Measurements from ENCODE around the gene ATXN2L. TPM values are rescaled to one million over a fixed set of nuclear protein-coding genes. Genes with fewer than 3 reads are reported as not detected.

The ATXN2L gene
- total RNA-seq, 2 donors from 2014 or later, result 79.9 to 84.3 TPM

DNA sequence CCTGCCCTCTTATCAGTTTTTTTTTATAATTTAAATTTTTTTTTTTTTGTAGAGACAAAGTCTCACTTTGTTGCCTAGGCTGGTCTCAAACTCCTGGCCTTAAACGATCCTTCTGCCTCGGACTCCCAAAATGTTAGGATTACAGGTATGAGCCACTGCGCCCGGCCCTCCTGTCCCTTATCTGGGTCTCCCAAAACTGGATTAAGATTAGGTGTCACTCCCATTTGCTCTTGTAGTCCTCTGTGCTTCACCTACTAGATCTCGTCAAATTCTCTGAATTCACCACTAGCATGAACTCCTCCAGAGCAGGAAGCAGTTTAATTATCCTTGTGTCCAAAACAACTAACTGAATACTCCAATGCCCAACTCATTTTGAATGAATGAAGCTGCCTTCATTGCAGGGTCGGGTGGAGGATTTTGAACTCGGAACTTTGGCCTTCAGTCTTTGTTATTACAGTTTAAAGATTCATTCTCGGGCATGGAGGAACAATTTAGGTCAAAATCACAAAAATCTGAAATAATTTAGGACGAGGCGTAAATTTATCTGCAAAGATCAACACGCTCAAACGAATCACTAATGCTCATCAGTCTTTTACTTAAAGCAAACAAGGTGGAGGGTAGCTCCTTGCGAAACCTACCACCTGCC lies 802 bp upstream of the ATXN2L start:
- H3K36me3 ChIP-seq, result peaks cover 13% of the 10 kb centered on the region
- peak overlapping the region; percentile 100 for H3K27ac ChIP-seq
- ATAC-seq (ENCODE audit: insufficient number of reproducible peaks, low FRiP score, low read depth) (no peak), DNase-seq (ENCODE audit: low spot score) (no peak)
- no peaks in the 10 kb centered on the region for H3K27me3 ChIP-seq (replicated peaks; ENCODE audit: insufficient read depth)
- no peak for TF ChIP-seq CTCF (IDR thresholded peaks at IDR 0.05)
- H3K9me3 ChIP-seq, result no peaks in the 10 kb centered on the region
- H3K4me3 ChIP-seq, result peak overlapping the region; percentile 99
- H3K4me1 ChIP-seq (ENCODE audit: control insufficient read depth in 1 of 2, low read depth in 2 of 2), result peaks cover 14 to 29% of the 10 kb centered on the region in 2 donors

DNA sequence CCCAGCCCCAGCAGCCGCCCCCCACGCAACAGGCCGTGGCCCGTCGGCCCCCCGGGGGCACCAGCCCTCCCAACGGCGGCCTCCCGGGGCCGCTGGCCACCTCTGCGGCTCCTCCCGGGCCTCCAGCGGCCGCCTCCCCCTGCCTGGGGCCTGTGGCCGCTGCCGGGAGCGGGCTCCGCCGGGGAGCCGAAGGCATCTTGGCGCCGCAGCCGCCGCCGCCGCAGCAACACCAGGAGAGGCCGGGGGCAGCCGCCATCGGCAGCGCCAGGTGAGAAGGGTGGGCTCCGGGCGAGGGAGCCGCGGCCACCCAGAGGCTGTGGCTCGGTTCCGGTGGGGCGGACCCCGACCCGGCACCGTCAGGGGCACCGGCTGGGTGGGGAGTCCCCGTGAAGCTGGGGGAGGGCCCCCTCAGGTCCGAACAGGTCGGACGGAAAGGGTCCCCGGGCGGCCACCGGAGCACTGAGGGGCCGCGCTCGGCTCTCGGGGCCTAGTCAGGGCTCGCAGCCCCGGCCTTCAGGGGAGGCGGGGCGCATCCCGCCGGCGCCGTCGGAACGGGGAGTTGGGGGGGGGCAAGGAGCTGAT lies 583 bp downstream of the ATXN2L start:
- H3K4me1 ChIP-seq (ENCODE audit: control insufficient read depth in 1 of 2, low read depth in 2 of 2), result peaks cover 14 to 29% of the 10 kb centered on the region in 2 donors
- no peak for ATAC-seq (ENCODE audit: insufficient number of reproducible peaks, low FRiP score, low read depth)

DNA sequence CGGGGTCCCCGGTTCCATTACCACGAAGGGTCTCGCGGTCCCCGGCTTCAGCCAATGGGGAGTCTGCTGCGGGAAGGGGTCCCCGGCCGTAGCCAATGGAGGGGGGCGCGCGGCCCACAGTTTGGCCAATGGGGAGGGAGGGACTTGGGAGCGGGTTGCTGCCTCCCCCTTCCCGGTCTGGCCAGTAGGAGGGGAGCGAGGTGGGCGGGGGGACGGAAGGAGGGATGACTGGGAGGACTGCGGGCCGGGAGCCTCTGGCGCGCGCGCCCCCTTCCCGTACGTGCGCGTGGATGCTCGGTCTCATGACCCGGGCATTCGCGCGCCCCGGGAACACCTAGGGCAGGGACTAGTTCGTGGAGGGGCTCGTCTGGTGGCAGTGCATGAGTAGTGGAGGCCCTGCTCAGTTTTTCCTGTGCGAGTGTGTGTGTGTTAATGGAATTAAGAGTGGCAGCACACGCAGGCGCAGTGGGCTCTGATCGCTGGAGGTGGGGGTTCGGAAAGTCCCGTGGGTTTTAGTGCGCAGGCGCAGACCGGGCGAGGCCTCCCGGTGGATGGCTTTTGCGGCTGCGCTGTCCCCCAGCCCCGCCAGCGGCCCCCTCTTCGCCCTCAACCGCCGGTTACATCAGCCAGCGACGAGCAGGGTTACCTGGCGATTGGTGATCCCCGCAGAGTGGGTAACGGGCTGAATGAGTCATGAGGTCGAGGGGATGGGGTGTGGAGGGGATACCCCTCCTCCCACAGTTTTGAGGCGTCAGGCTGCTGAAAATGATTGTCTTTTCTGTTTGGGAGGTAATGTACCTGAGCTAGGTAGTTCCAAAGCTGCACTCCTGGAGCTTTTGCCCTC lies 1.3 kb downstream of the ATXN2L start:
- Histone ChIP-seq H3K4me3 (peak overlapping the region; percentile 99), H3K27me3 (replicated peaks; ENCODE audit: insufficient read depth) (no peaks in the 10 kb centered on the region)

More for the DNA sequence above, 583 bp downstream of the ATXN2L start:
- TF ChIP-seq CTCF (IDR thresholded peaks at IDR 0.05), result no peak
- H3K9me3 ChIP-seq, result no peaks in the 10 kb centered on the region
- H3K27ac ChIP-seq, result peak overlapping the region; percentile 100
- DNase-seq (ENCODE audit: low spot score), result no peak
- H3K4me3 ChIP-seq, result peak overlapping the region; percentile 99
- H3K36me3 ChIP-seq, result peaks cover 20% of the 10 kb centered on the region
- H3K27me3 ChIP-seq (replicated peaks; ENCODE audit: insufficient read depth), result no peaks in the 10 kb centered on the region

DNA sequence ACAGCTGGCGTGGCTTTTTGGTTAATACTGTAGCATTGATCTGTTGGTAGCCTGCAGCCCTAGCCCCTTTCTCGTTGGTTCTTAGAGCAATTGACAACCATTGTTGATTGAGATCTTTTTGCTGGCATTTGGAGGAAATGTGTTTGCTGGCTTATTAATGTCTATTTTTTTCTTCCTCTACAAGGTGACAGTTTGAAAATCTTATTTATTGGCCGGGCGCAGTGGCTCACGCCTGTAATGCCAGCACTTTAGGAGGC lies 1.8 kb downstream of the ATXN2L start:
- Histone ChIP-seq H3K36me3 (peaks cover 31% of the 10 kb centered on the region), H3K27me3 (replicated peaks; ENCODE audit: insufficient read depth) (no peaks in the 10 kb centered on the region), H3K4me1 (ENCODE audit: control insufficient read depth in 1 of 2, low read depth in 2 of 2) (peaks cover 14 to 29% of the 10 kb centered on the region in 2 donors), H3K4me3 (peak overlapping the region; percentile 99), H3K27ac (peak overlapping the region; percentile 100), H3K9me3 (no peaks in the 10 kb centered on the region)
- no peak for DNase-seq (ENCODE audit: low spot score)
- no peak for ATAC-seq (ENCODE audit: insufficient number of reproducible peaks, low FRiP score, low read depth)
- TF ChIP-seq CTCF (IDR thresholded peaks at IDR 0.05), result no peak

More for the DNA sequence above, 1.3 kb downstream of the ATXN2L start:
- peak; percentile 48 for TF ChIP-seq CTCF (IDR thresholded peaks at IDR 0.05)
- Histone ChIP-seq H3K4me1 (ENCODE audit: control insufficient read depth in 1 of 2, low read depth in 2 of 2) (peaks cover 14 to 29% of the 10 kb centered on the region in 2 donors), H3K36me3 (peaks cover 26% of the 10 kb centered on the region), H3K27ac (peak overlapping the region; percentile 100), H3K9me3 (no peaks in the 10 kb centered on the region)
- ATAC-seq (ENCODE audit: insufficient number of reproducible peaks, low FRiP score, low read depth) (peak; percentile 85), DNase-seq (ENCODE audit: low spot score) (peak; percentile 94)

GRCh38 chr16:28826141-28826540 lies 3.3 kb downstream of the ATXN2L start:
- Histone ChIP-seq H3K4me3 (no peak overlapping the region), H3K36me3 (peaks cover 45% of the 10 kb centered on the region), H3K27ac (no peak overlapping the region), H3K4me1 (ENCODE audit: control insufficient read depth in 1 of 2, low read depth in 2 of 2) (peaks cover 14 to 29% of the 10 kb centered on the region in 2 donors), H3K9me3 (no peaks in the 10 kb centered on the region), H3K27me3 (replicated peaks; ENCODE audit: insufficient read depth) (no peaks in the 10 kb centered on the region)
- no peak for TF ChIP-seq CTCF (IDR thresholded peaks at IDR 0.05)
- DNase-seq (ENCODE audit: low spot score) (no peak), ATAC-seq (ENCODE audit: insufficient number of reproducible peaks, low FRiP score, low read depth) (no peak)
